Cardiac ventricle fibroblast (primary cell): Measurements from ENCODE around the gene GIMAP8. TPM values are rescaled to one million over a fixed set of nuclear protein-coding genes. Genes with fewer than 3 reads are reported as not detected.

Experiments used
- total RNA-seq: library from RNA; depleted of rRNA; stranded (reverse); fragments of >200 nt; gene quantifications from 2 replicates; pipeline ENCODE4 v1.2.3, GENCODE V29; 2015

The GIMAP8 gene
- 0.62 and 0.64 TPM in 2 replicates for total RNA-seq

DNA sequence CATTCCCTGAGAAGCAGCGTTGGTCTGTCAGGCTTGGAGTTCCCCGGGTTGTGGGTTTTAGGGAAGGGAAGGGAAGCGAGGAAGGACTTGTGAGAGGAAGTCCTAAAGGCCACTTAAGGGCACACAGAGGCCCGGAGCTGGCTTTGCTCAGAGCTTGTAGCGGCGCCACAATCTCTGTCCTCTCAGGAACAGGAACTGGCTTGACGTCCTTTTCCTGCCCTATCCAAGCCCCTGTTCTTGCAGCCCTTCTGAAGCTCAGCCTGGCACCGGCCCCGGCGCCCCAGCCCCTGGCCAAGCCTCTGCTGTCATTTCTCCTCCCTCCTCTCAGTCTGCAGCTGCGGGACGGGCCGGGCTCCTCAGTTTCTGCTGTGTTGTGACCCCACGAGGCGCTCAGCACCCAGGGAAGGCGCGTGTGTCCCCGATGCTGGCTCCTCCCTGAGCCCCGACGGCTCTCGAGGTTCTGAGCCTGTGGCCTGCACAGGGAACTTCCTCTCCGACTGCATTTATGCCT lies at the start of gene GIMAP8:
TSS of gene GIMAP8 (plus strand) at position 140 of the 511 bp plus-strand sequence. CDS start 16,069 bp downstream, outside the sequence.

DNA sequence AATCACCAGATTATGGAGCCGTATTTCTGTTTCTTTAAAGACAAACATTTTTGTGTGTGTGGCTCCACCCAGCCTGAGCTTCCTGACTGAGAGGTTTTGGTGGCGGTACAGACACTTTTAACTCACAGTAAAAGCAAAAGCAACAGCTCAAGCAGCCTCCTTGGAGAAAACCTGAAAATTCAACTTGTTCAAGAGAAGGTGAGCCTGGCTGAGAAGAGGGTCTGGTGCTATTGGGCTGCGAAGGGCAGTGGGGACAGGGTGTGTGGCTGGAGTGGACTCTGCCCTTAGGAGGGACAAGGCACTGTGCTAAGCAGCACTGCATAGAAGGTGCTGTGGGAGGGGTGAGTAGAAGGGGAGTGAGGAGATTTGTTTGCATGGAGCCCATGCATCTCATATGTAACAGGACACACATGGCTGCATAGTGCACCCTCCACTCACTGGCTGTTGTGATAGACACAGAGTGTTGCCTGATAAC lies 64.4 kb downstream of the GIMAP8 start, which contains the start of gene GIMAP7:
TSS of gene GIMAP7 (plus strand) at position 125 of the 475 bp plus-strand sequence. CDS start 5,103 bp downstream, outside the sequence.

Other genes with a start within 250 kb of the GIMAP8 start
- 0.49 and 1.6 TPM in 2 replicates for gene LRRC61, start 127.3 kb upstream of the GIMAP8 start, total RNA-seq
- under 0.01 TPM in 1 of 2 replicates, not detected in the other for gene ACTR3C, start 127.1 kb upstream of the GIMAP8 start, total RNA-seq
- 24.6 and 30.5 TPM in 2 replicates for gene RARRES2, start 109.0 kb upstream of the GIMAP8 start, total RNA-seq
- gene REPIN1, start 81.8 kb upstream of the GIMAP8 start, total RNA-seq = 25.9 and 41.2 TPM in 2 replicates
- gene ZNF775, start 71.3 kb upstream of the GIMAP8 start, total RNA-seq = 3.2 and 6.6 TPM in 2 replicates
- 0.31 and 0.49 TPM in 2 replicates for gene GIMAP7, start 64.2 kb downstream of the GIMAP8 start, total RNA-seq
- 0.54 and 0.56 TPM in 2 replicates for gene GIMAP4, start 116.8 kb downstream of the GIMAP8 start, total RNA-seq
- gene GIMAP6, start 181.8 kb downstream of the GIMAP8 start, total RNA-seq = 1.9 and 2.6 TPM in 2 replicates
- 1.9 and 2.9 TPM in 2 replicates for gene GIMAP2, start 235.1 kb downstream of the GIMAP8 start, total RNA-seq